ENCODE measurements around the gene WDR37.

- TF ChIP-seq CTCF (optimal IDR thresholded peaks at IDR 0.05 in 1 of 3, IDR thresholded peaks at IDR 0.05 in 1 of 3, conservative IDR thresholded peaks at IDR 0.05 in 1 of 3; ENCODE audit: extremely low read depth in 1 of 3, insufficient read depth in 2 of 3, low read length in 3 of 3): no peak
- no peak for TF ChIP-seq EZH2 (IDR thresholded peaks at IDR 0.05; ENCODE audit: low read length)
Measured at GRCh38 chr10:1123972-1124371, 67.8 kb downstream of the WDR37 start.
